Trophoblast cell (in vitro differentiated cells and primary cell): Measurements from ENCODE around the gene CACTIN.
A peak's percentile ranks its signal among the peaks of the same experiment; 100 is the strongest.

Experiments
- DNase-seq, 2 donors: peaks; one replicate each; pipeline ENCODE4 v3.0.0-alpha.2; 2016
- H2AFZ ChIP-seq: 2 replicates; pipeline ENCODE4 v1.6.1; 2013; ENCODE audit warnings: low read length, moderate library complexity, mild to moderate bottlenecking; ENCODE audit not compliant: insufficient read depth, poor library complexity
- H2AK5ac ChIP-seq: 2 replicates; pipeline ENCODE4 v1.6.1; 2013; ENCODE audit warnings: mild to moderate bottlenecking, low read length
- H2BK120ac ChIP-seq: 2 replicates; pipeline ENCODE4 v1.6.1; 2013; ENCODE audit warnings: low read length, mild to moderate bottlenecking, moderate library complexity; ENCODE audit not compliant: insufficient read depth, poor library complexity
- H2BK12ac ChIP-seq: 2 replicates; pipeline ENCODE4 v1.6.1; 2013; ENCODE audit warnings: mild to moderate bottlenecking, low read length, moderate library complexity
- H2BK5ac ChIP-seq: 2 replicates; pipeline ENCODE4 v1.6.1; 2013; ENCODE audit warnings: low read length, low read depth, moderate library complexity, mild to moderate bottlenecking; ENCODE audit not compliant: poor library complexity
- H3K14ac ChIP-seq: 2 replicates; pipeline ENCODE4 v1.6.1; 2013; ENCODE audit warnings: mild to moderate bottlenecking, low read length
- H3K18ac ChIP-seq: 2 replicates; pipeline ENCODE4 v1.6.1; 2013; ENCODE audit warnings: mild to moderate bottlenecking, low read length
- H3K23ac ChIP-seq: 2 replicates; pipeline ENCODE4 v1.6.1; 2013; ENCODE audit warnings: low read length
- H3K27ac ChIP-seq: 2 replicates; pipeline ENCODE4 v1.5.1; 2013; ENCODE audit warnings: low read depth, mild to moderate bottlenecking, inconsistent platforms, low read length, moderate library complexity
- H3K27me3 ChIP-seq: 2 replicates; pipeline ENCODE4 v1.6.1; 2013; ENCODE audit warnings: inconsistent platforms, mild to moderate bottlenecking, low read length, moderate library complexity; ENCODE audit not compliant: insufficient read depth
- H3K36me3 ChIP-seq, 2 experiments: 1 replicate in 1 of 2; 2 replicates in 1 of 2; pipeline ENCODE4 v1.6.1; 2013; ENCODE audit warnings: low read length in 2 of 2, mild to moderate bottlenecking in 2 of 2, moderate library complexity in 1 of 2; ENCODE audit not compliant: insufficient read depth in 2 of 2, control insufficient read depth in 1 of 2
- H3K4ac ChIP-seq: 2 replicates; pipeline ENCODE4 v1.6.1; 2013; ENCODE audit warnings: low read depth, mild to moderate bottlenecking, low read length, moderate library complexity
- H3K4me1 ChIP-seq, 2 experiments: 1 replicate in 1 of 2; 2 replicates in 1 of 2; pipeline ENCODE4 v1.6.1; 2013; ENCODE audit warnings: low read length in 2 of 2, mild to moderate bottlenecking in 2 of 2, moderate library complexity in 1 of 2; ENCODE audit not compliant: insufficient read depth in 2 of 2, control insufficient read depth in 1 of 2
- H3K4me2 ChIP-seq: 2 replicates; pipeline ENCODE4 v1.6.1; 2013; ENCODE audit warnings: inconsistent platforms, mild to moderate bottlenecking, low read length, moderate library complexity
- H3K4me3 ChIP-seq: 2 replicates; pipeline ENCODE4 v1.5.1; 2013; ENCODE audit warnings: mild to moderate bottlenecking, low read depth, low read length, inconsistent platforms
- H3K79me1 ChIP-seq: one replicate; pipeline ENCODE4 v1.6.1; 2013; ENCODE audit warnings: low read length
- H3K79me2 ChIP-seq: 2 replicates; pipeline ENCODE4 v1.6.1; 2013; ENCODE audit warnings: low read length, mild to moderate bottlenecking; ENCODE audit not compliant: control insufficient read depth, insufficient read depth, poor library complexity
- H3K9ac ChIP-seq: 2 replicates; pipeline ENCODE4 v1.6.1; 2013; ENCODE audit warnings: mild to moderate bottlenecking, low read length
- H3K9me3 ChIP-seq: 2 replicates; pipeline ENCODE4 v1.6.1; 2013; ENCODE audit warnings: low read depth, mild to moderate bottlenecking, control low read depth, inconsistent platforms, low read length; ENCODE audit not compliant: insufficient read depth
- H4K12ac ChIP-seq: 2 replicates; pipeline ENCODE4 v1.6.1; 2013; ENCODE audit warnings: low read depth, mild to moderate bottlenecking, low read length, moderate library complexity
- H4K8ac ChIP-seq: 2 replicates; pipeline ENCODE4 v1.6.1; 2013; ENCODE audit warnings: low read depth, mild to moderate bottlenecking, low read length, moderate library complexity
- H4K91ac ChIP-seq: one replicate; pipeline ENCODE4 v1.6.1; 2013; ENCODE audit warnings: low read depth, mild to moderate bottlenecking, low read length, moderate library complexity
- WGBS: extraction: QIAGEN DNeasy Blood & Tissue Kit; methylation state at CpG from one replicate; pipeline ENCODE4 v1.1.7; 2013; ENCODE audit warnings: missing lambda C conversion rate; ENCODE audit not compliant: insufficient read length, insufficient coverage; ENCODE audit errors: extremely low coverage; 5-methylcytosine and 5-hydroxymethylcytosine counted together

Gene CACTIN

GRCh38 chr19:3611841-3612240 is 14.7 kb downstream of the CACTIN start:
- no peaks in the 10 kb centered on the region for H3K79me1 ChIP-seq
- peaks cover 45 to 48% of the 10 kb centered on the region in 2 experiments for H3K36me3 ChIP-seq
- H3K4me3 ChIP-seq: no peak overlapping the region
- no peak overlapping the region for H2BK5ac ChIP-seq
- no peak overlapping the region for H3K4me2 ChIP-seq
- no peak overlapping the region for H3K14ac ChIP-seq
- H3K4ac ChIP-seq: no peak overlapping the region
- no peak overlapping the region for H3K9ac ChIP-seq
- DNase-seq: no peak
- no peak overlapping the region for H3K23ac ChIP-seq
- H3K4me1 ChIP-seq: peaks cover 4% of the 10 kb centered on the region in 2 experiments
- no peaks in the 10 kb centered on the region for H3K79me2 ChIP-seq
- no peak overlapping the region for H3K27ac ChIP-seq
- H3K9me3 ChIP-seq: peaks cover 2% of the 10 kb centered on the region
- H2AK5ac ChIP-seq: no peak overlapping the region
- H4K8ac ChIP-seq: no peak overlapping the region
- no peak overlapping the region for H4K91ac ChIP-seq
- no peak overlapping the region for H4K12ac ChIP-seq
- no peak overlapping the region for H2BK12ac ChIP-seq
- no CpG with 5 or more reads among the region's 36 CpGs for WGBS
- H2BK120ac ChIP-seq: no peak overlapping the region
- no peak overlapping the region for H2AFZ ChIP-seq
- no peak overlapping the region for H3K18ac ChIP-seq
- no peaks in the 10 kb centered on the region for H3K27me3 ChIP-seq

- Histone ChIP-seq H3K79me1 (no peaks in the 10 kb centered on the region), H4K12ac (no peak overlapping the region), H3K27ac (no peak overlapping the region), H3K36me3 (peaks cover 45 to 47% of the 10 kb centered on the region in 2 experiments), H2BK5ac (no peak overlapping the region), H3K4me3 (peak overlapping the region; percentile 42), H3K4ac (no peak overlapping the region), H2BK12ac (no peak overlapping the region), H3K27me3 (no peaks in the 10 kb centered on the region), H3K14ac (no peak overlapping the region), H3K79me2 (no peaks in the 10 kb centered on the region), H4K8ac (no peak overlapping the region), H3K9ac (no peak overlapping the region), H3K9me3 (peaks cover 5% of the 10 kb centered on the region), H3K18ac (no peak overlapping the region), H3K23ac (no peak overlapping the region), H3K4me1 (peaks cover 4 to 6% of the 10 kb centered on the region in 2 experiments), H2AFZ (no peak overlapping the region), H2BK120ac (no peak overlapping the region), H4K91ac (no peak overlapping the region), H2AK5ac (no peak overlapping the region), H3K4me2 (no peak overlapping the region)
- no peak for DNase-seq
- no CpG with 5 or more reads among the region's 41 CpGs for whole genome bisulfite sequencing
Observed at GRCh38 chr19:3610745-3611717, 15.6 kb downstream of the CACTIN start.

GRCh38 chr19:3609779-3610719 is 16.5 kb downstream of the CACTIN start:
- WGBS: no CpG with 5 or more reads among the region's 24 CpGs
- Histone ChIP-seq H3K23ac (no peak overlapping the region), H3K14ac (no peak overlapping the region), H4K12ac (no peak overlapping the region), H3K9ac (no peak overlapping the region), H3K27ac (no peak overlapping the region), H2BK12ac (no peak overlapping the region), H4K91ac (no peak overlapping the region), H3K4me1 (peaks cover 4 to 6% of the 10 kb centered on the region in 2 experiments), H3K4me2 (no peak overlapping the region), H3K36me3 (peaks cover 38% of the 10 kb centered on the region in 2 experiments), H3K9me3 (peaks cover 8% of the 10 kb centered on the region), H2BK120ac (no peak overlapping the region), H2AFZ (no peak overlapping the region), H3K27me3 (no peaks in the 10 kb centered on the region), H3K18ac (no peak overlapping the region), H2AK5ac (no peak overlapping the region), H3K79me2 (no peaks in the 10 kb centered on the region), H3K4me3 (no peak overlapping the region), H3K4ac (no peak overlapping the region), H4K8ac (no peak overlapping the region), H3K79me1 (no peaks in the 10 kb centered on the region), H2BK5ac (no peak overlapping the region)
- DNase-seq: no peak

- no peak overlapping the region for H3K4me3 ChIP-seq
- no peak overlapping the region for H3K14ac ChIP-seq
- H3K4me1 ChIP-seq: peaks cover 4 to 6% of the 10 kb centered on the region in 2 experiments
- no peak overlapping the region for H3K9ac ChIP-seq
- H3K36me3 ChIP-seq: peaks cover 35% of the 10 kb centered on the region in 2 experiments
- no peak overlapping the region for H3K18ac ChIP-seq
- no peak overlapping the region for H3K4me2 ChIP-seq
- H2BK5ac ChIP-seq: no peak overlapping the region
- H2BK120ac ChIP-seq: no peak overlapping the region
- peaks cover 8% of the 10 kb centered on the region for H3K9me3 ChIP-seq
- H4K8ac ChIP-seq: no peak overlapping the region
- no peak overlapping the region for H3K4ac ChIP-seq
- H4K91ac ChIP-seq: no peak overlapping the region
- no peak overlapping the region for H4K12ac ChIP-seq
- H2AFZ ChIP-seq: no peak overlapping the region
- no CpG with 5 or more reads among the region's 21 CpGs for WGBS
- H3K27me3 ChIP-seq: no peaks in the 10 kb centered on the region
- H2AK5ac ChIP-seq: no peak overlapping the region
- no peak overlapping the region for H2BK12ac ChIP-seq
- H3K27ac ChIP-seq: no peak overlapping the region
- no peaks in the 10 kb centered on the region for H3K79me1 ChIP-seq
- no peaks in the 10 kb centered on the region for H3K79me2 ChIP-seq
- no peak overlapping the region for H3K23ac ChIP-seq
- no peak for DNase-seq
Observed at GRCh38 chr19:3608750-3609322, 17.8 kb downstream of the CACTIN start.
